GM18868 (cell line): ENCODE results near the gene CCDC30.

Source experiments
- ATAC-seq: cut with Tn5 transposase; IDR thresholded peaks from one replicate; pipeline ENCODE4 v1.9.1; 2021; ENCODE audit warnings: mild to moderate bottlenecking, moderate library complexity; ENCODE audit not compliant: unreplicated experiment

CCDC30 gene

GRCh38 chr1:42684139-42684538, 221.1 kb downstream of the CCDC30 start:
- no peak for ATAC-seq

GRCh38 chr1:42686418-42686817, 223.3 kb downstream of the CCDC30 start:
- no peak for ATAC-seq

- no peak for ATAC-seq
Measured at GRCh38 chr1:42689912-42690311, 226.8 kb downstream of the CCDC30 start.

- no peak for ATAC-seq
Measured at GRCh38 chr1:42690477-42691156, 227.5 kb downstream of the CCDC30 start.

GRCh38 chr1:42691157-42691498, 228.0 kb downstream of the CCDC30 start:
- no peak for ATAC-seq

- ATAC-seq, result no peak
Measured at GRCh38 chr1:42692461-42692860, 229.4 kb downstream of the CCDC30 start.

- ATAC-seq, result no peak
Measured at GRCh38 chr1:42692911-42693310, 229.8 kb downstream of the CCDC30 start.

- no peak for ATAC-seq
Measured at GRCh38 chr1:42698081-42698813, 235.2 kb downstream of the CCDC30 start.

GRCh38 chr1:42700006-42700405, 236.9 kb downstream of the CCDC30 start:
- ATAC-seq, result no peak

- no peak for ATAC-seq
Measured at GRCh38 chr1:42703888-42704464, 240.9 kb downstream of the CCDC30 start.
